ENCODE measurements around the gene SDK1.

Gene SDK1

DNA sequence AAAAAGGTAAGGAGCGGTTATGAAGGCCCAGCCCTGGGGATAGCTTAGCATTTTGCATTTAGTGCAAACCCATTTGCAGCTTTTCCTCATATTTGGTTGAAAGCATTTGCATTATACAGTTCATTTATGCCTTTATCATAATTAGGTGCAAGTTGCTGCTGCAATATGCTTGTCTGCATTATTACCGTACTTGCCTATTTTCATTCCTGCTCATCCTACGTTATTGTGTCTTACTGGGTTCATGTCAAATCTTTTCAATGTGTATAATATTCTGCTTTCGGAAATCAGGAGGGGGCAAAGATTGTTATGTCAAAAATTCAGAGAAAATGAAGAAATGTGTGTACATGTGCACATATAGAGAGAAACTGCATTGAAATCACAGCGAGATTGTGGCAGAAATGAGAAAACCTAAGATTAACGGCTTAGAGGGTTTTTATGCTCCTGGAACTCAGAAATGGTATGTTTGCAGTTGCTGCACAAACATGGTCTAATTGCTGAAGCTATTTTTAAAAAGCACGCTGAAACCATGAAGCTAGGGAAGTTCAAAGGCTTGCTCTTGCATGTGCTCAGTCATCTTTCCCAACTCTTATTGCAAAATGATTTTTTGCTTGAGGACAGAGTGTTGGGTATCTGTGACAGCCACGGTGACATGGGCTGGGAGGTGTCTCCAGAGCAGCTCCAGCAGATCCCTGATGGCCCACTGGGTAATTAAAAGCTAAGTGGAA, 613.2 kb downstream of the SDK1 start:
- Histone ChIP-seq H3K4me2 (ENCODE audit: low read length) (no peak overlapping the region), H3K9ac (no peak overlapping the region), H2AFZ (no peak overlapping the region), H3K27ac (no peak overlapping the region), H3K36me3 (ENCODE audit: control insufficient read depth, insufficient read depth, low read length) (no peaks in the 10 kb centered on the region), H3K4me1 (no peaks in the 10 kb centered on the region), H3K79me2 (no peaks in the 10 kb centered on the region), H3K4me3 (ENCODE audit: low read depth, low read length) (no peak overlapping the region), H3K27me3 (ENCODE audit: control insufficient read depth, insufficient read depth, low read length) (no peaks in the 10 kb centered on the region), H3K9me3 (ENCODE audit: control insufficient read depth, low read length) (no peaks in the 10 kb centered on the region)
- TF ChIP-seq, protein P1, sequence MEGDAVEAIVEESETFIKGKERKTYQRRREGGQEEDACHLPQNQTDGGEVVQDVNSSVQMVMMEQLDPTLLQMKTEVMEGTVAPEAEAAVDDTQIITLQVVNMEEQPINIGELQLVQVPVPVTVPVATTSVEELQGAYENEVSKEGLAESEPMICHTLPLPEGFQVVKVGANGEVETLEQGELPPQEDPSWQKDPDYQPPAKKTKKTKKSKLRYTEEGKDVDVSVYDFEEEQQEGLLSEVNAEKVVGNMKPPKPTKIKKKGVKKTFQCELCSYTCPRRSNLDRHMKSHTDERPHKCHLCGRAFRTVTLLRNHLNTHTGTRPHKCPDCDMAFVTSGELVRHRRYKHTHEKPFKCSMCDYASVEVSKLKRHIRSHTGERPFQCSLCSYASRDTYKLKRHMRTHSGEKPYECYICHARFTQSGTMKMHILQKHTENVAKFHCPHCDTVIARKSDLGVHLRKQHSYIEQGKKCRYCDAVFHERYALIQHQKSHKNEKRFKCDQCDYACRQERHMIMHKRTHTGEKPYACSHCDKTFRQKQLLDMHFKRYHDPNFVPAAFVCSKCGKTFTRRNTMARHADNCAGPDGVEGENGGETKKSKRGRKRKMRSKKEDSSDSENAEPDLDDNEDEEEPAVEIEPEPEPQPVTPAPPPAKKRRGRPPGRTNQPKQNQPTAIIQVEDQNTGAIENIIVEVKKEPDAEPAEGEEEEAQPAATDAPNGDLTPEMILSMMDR (IDR thresholded peaks at IDR 0.05): no peak

DNA sequence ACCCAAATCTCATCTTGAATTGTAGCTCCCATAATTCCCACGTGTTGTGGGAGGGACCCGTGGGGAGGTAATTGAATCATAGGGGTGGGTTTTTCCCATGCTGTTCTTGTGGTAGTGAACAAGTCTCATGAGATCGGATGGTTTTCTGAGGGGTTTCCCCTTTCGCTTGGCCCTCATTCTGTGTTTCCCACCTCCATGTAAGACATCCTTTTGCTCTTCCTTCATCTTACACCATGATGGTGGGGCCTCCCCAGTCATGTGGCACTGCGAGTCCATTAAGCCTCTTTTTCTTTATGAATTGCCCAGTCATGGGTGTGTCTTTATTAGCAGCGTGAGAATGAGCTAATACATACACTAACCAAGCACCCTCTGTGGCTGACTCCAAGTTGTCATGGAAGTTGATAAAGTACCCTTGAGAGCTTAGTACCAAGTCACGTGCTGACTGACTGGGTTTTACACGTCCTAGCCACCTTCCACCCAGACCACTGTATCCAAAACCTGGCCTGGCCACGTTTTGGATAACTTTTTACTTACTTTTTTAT, 614.4 kb downstream of the SDK1 start:
- no peak overlapping the region for H3K27ac ChIP-seq
- H3K4me3 ChIP-seq (ENCODE audit: low read depth, low read length): no peak overlapping the region
- H3K9ac ChIP-seq: no peak overlapping the region
- H3K4me1 ChIP-seq: no peaks in the 10 kb centered on the region
- H3K27me3 ChIP-seq (ENCODE audit: control insufficient read depth, insufficient read depth, low read length): no peaks in the 10 kb centered on the region
- H3K79me2 ChIP-seq: no peaks in the 10 kb centered on the region
- TF ChIP-seq, protein P1 (IDR thresholded peaks at IDR 0.05): no peak
- H2AFZ ChIP-seq: no peak overlapping the region
- H3K36me3 ChIP-seq (ENCODE audit: control insufficient read depth, insufficient read depth, low read length): no peaks in the 10 kb centered on the region
- no peaks in the 10 kb centered on the region for H3K9me3 ChIP-seq (ENCODE audit: control insufficient read depth, low read length)
- H3K4me2 ChIP-seq (ENCODE audit: low read length): no peak overlapping the region

DNA sequence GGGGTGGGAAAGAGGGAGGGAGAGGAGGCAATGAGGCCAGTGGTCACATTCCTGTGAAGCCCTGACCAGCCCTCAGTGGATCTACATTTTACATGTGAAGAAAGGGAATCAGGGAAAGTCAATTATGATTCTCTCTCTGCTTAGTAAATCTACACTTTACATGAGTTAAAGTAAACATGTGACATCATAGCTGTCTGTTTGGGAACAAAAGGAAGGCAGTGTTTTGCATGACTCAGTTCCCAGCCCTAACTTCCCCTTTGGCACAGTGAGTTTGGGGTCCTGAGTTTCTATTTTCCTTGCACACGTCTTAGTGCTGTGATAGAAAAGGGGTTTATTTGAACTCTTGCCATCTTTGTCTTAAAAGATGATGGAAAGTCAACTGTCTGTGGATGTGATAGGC, 615.1 kb downstream of the SDK1 start:
- Histone ChIP-seq H3K79me2 (no peaks in the 10 kb centered on the region), H3K4me1 (no peaks in the 10 kb centered on the region), H3K27me3 (ENCODE audit: control insufficient read depth, insufficient read depth, low read length) (no peaks in the 10 kb centered on the region), H3K4me3 (ENCODE audit: low read depth, low read length) (no peak overlapping the region), H3K4me2 (ENCODE audit: low read length) (no peak overlapping the region), H3K9ac (no peak overlapping the region), H3K9me3 (ENCODE audit: control insufficient read depth, low read length) (no peaks in the 10 kb centered on the region), H3K27ac (no peak overlapping the region), H3K36me3 (ENCODE audit: control insufficient read depth, insufficient read depth, low read length) (no peaks in the 10 kb centered on the region), H2AFZ (no peak overlapping the region)
- TF ChIP-seq, protein P1 (IDR thresholded peaks at IDR 0.05): no peak

DNA sequence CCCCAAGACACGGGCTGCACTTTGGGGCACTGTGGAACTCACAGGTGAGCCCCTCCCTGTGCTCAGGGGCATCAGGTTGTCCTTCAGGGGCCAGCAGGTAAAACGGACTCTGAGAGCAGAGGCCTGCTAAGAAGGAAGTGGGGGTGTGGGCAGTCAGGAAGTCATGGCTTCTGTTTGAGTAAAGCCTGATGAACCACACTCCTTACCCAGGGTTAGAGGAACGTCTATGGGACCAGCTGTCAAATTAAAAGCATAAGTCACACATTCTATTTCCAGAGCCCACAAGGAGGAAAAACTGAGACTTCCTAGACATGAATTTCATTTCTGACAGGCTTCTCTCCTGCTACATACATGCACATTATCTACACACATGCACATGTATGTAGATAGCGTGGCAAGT, 616.4 kb downstream of the SDK1 start:
- no peaks in the 10 kb centered on the region for H3K36me3 ChIP-seq (ENCODE audit: control insufficient read depth, insufficient read depth, low read length)
- no peak overlapping the region for H3K4me2 ChIP-seq (ENCODE audit: low read length)
- no peaks in the 10 kb centered on the region for H3K4me1 ChIP-seq
- H3K4me3 ChIP-seq (ENCODE audit: low read depth, low read length): no peak overlapping the region
- H3K27ac ChIP-seq: no peak overlapping the region
- TF ChIP-seq, protein P1 (IDR thresholded peaks at IDR 0.05): no peak
- no peaks in the 10 kb centered on the region for H3K27me3 ChIP-seq (ENCODE audit: control insufficient read depth, insufficient read depth, low read length)
- no peak overlapping the region for H2AFZ ChIP-seq
- no peak overlapping the region for H3K9ac ChIP-seq
- no peaks in the 10 kb centered on the region for H3K79me2 ChIP-seq
- H3K9me3 ChIP-seq (ENCODE audit: control insufficient read depth, low read length): no peaks in the 10 kb centered on the region

DNA sequence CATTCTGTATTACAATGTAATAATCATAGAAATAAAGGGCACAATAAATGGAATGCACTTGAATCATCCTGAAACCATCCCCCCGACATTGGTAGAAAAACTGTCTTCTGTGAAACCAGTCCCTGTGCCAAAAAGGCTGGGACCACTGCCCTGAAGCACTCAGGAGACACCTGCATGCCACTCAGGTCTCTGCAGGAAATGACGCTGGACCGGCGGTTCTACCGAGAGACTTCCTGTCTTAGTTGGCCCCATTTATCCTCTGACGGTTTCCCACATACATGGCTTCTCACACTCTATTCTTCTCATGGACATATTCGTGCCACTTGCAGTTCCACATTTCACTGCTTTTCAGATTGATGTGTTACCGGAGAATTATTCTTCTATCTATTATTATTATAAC, 617.5 kb downstream of the SDK1 start:
- Histone ChIP-seq H3K79me2 (no peaks in the 10 kb centered on the region), H3K4me1 (no peaks in the 10 kb centered on the region), H3K9me3 (ENCODE audit: control insufficient read depth, low read length) (no peaks in the 10 kb centered on the region), H2AFZ (no peak overlapping the region), H3K4me2 (ENCODE audit: low read length) (no peak overlapping the region), H3K4me3 (ENCODE audit: low read depth, low read length) (no peak overlapping the region), H3K27ac (no peak overlapping the region), H3K27me3 (ENCODE audit: control insufficient read depth, insufficient read depth, low read length) (no peaks in the 10 kb centered on the region), H3K9ac (no peak overlapping the region), H3K36me3 (ENCODE audit: control insufficient read depth, insufficient read depth, low read length) (no peaks in the 10 kb centered on the region)
- TF ChIP-seq, protein P1 (IDR thresholded peaks at IDR 0.05): no peak

Measured in parathyroid adenoma (tissue), 2 donors.